Fibroblast of upper back skin (primary cell): ENCODE results near the gene CCDC88B.
A peak's percentile ranks its signal among the peaks of the same experiment; 100 is the strongest.

Experiments
- DNase-seq: peaks from one replicate; pipeline ENCODE4 v3.0.0-alpha.2; 2013

The CCDC88B gene

GRCh38 chr11:64361659-64362058, 21.7 kb downstream of the CCDC88B start:
- no peak for DNase-seq

DNA sequence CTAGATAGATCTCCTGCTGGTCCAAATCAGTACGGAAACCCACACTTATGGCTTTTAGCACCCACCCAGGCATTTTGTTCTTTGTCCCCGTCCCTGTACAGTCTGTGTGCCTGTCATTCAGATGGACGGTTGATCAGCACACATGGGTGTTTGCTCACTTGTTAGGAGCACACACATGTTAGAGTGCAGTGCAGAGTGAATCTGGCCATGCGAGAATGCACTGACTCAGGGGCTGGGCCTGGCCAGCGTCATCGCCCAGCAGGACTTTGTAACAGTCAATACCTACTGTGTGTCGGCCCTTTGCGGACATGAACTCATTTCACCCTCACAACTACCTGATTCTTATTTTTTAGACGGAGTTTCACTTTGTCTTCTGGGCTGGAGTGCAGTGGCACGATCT, 22.3 kb downstream of the CCDC88B start:
- no peak for DNase-seq

DNA sequence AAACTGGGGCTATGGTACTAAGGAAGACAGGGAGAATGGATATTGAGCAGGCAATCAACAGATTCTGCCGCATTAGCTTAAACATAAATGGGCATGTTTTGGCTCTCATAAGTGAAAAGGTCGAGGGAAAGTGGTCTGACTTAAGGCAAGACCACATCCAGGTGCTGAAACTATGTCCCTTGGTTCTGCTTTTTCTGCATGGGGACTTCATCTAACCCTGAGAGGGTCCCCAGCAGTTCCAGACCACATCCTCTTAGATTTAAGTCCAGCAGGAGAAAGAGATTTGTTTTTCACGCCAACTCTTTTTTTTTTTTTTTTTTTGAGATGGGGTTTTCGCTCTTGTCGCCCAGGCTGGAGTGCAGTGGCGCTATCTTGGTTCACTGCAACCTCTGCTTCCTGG, 24.4 kb downstream of the CCDC88B start:
- no peak for DNase-seq

DNA sequence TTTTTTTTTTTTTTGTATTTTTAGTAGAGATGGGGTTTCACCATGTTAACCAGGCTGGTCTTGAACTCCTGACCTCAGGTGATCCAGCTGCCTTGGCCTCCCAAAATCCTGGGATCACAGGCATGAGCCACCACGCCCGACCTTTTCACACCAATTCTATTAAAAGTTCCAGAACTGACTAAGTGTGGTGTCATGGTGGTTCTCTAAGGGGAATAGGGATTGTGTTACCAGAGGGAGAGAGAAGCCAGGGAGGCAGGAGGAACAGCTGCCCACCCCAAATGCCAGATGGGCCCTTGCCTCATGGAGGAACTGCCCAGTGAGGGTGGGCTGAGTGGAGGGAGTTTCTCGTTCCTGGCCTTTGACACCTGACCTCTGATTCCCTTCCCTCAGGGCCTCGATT, 24.9 kb downstream of the CCDC88B start:
- no peak for DNase-seq

GRCh38 chr11:64366751-64367150, 26.7 kb downstream of the CCDC88B start:
- DNase-seq, result peak; percentile 26

DNA sequence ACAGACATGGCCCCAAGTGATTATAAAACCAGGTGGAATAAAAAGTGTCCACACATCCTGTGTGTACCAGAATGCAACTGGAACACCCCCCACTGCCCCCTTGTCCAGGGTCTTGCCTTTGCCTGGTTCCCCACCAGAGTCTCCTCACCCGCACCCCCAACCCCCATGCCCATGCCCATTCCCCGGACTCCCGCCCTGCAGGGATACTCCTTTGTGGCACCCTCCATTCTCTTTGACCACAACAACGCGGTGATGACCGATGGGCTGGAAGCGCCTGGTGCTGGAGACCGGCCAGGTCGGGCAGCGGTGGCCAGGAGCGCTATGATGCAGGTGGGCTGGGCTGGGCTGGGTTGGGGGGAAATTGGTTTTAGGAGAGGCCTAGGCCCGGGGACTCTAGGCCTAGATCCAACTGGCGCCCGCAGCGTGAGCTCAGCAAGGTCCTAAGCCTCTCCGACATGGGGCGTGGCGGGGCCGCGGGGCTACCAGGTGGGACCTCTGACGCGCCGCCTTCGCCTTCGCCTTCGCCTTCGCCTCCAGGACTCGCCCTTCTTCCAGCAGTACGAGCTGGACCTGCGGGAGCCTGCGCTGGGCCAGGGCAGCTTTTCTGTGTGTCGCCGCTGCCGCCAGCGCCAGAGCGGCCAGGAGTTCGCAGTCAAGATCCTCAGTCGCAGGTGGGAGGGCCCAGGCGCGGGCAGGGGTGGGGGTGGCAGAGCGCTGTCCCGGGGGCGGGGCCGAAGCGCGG, 28.1 kb downstream of the CCDC88B start:
- no peak for DNase-seq

DNA sequence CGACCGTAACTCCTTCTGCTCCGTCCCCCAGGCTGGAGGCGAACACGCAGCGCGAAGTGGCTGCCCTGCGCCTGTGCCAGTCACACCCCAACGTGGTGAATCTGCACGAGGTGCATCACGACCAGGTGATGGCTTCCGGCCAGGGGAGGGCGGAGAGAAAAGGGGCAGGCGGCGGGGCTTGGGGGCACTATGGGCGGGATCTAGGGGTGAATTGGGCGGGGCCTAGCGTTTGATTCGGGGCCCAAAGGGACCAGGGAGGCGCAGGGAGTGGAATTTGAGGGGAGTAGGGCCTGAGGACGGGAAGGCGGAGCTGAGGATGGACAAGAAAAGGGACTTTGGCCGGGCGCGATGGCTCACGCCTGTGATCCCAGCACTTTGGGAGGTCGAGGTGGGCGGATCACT, 28.7 kb downstream of the CCDC88B start:
- DNase-seq, result no peak

- DNase-seq, result no peak
Measured at GRCh38 chr11:64369440-64370421, 29.7 kb downstream of the CCDC88B start.

DNA sequence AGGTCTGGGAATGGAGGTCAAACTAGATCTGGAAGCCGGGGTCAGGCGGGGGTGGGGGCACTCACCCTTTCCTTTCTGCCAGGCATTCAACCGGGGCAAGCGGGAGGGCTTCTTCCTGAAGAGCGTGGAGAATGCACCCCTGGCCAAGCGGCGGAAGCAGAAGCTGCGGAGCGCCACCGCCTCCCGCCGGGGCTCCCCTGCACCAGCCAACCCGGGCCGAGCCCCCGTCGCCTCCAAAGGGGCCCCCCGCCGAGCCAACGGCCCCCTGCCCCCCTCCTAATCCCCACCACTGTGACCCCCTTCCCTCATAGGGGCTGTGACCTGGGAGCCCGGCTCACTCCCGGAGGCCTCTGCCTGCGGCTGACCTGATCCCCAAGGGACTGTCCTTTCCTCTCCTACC, 31.2 kb downstream of the CCDC88B start:
- DNase-seq, result no peak

DNA sequence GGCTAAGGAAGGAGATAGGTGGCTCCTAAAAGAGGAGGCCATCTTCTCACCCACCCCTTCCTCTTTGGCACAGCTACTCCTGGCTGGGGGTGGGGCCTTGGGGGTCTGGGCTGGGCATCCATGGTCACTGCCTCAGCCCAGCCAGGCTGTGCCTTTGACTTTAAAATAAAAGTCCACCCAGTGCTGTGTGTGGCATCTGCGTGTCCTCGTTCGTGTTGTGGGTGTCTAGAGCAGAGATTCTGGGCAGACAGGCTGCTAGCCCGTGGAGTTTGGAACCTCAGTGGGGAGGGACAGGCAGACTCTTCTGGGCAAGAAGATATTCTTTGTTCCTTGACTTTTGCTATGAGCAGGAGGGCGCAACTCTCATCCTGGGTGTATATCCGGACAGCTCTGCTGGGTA, 32.0 kb downstream of the CCDC88B start:
- no peak for DNase-seq

- peak; percentile 14 for DNase-seq
Measured at GRCh38 chr11:64372802-64373597, 33.0 kb downstream of the CCDC88B start.

- no peak for DNase-seq
Measured at GRCh38 chr11:64373598-64373974, 33.6 kb downstream of the CCDC88B start.

GRCh38 chr11:64376071-64376470, 36.1 kb downstream of the CCDC88B start:
- DNase-seq, result no peak

DNA sequence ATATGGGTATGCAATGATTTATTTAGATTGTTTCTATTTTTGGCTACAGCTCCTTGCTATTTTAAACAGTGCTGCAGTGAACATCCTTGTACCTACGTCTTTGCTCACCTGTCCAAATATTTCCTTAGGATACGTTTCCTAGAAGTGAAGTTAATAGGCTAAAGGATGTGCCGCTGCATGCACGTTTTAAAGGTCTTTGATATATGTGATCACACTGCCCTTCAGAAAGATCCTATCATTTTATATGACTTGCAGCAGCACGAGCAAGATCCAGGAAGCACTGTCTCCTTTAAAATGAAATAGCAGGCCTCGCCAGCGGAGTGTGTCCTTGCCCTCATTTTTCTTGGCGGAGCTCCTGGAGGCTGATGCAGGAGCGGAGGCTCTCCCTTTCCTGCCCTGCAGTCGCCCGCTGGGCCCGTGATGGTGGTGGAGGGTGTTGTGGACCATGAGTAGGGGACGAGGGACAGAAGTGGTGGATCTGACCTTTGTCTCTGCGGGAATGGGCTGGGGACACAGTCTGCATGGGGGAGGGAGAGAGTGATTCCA, 38.4 kb downstream of the CCDC88B start:
- DNase-seq, result no peak

GRCh38 chr11:64379160-64379559, 39.2 kb downstream of the CCDC88B start:
- no peak for DNase-seq

GRCh38 chr11:64379817-64380709, 40.1 kb downstream of the CCDC88B start:
- no peak for DNase-seq

GRCh38 chr11:64381350-64381749, 41.3 kb downstream of the CCDC88B start:
- DNase-seq, result no peak

DNA sequence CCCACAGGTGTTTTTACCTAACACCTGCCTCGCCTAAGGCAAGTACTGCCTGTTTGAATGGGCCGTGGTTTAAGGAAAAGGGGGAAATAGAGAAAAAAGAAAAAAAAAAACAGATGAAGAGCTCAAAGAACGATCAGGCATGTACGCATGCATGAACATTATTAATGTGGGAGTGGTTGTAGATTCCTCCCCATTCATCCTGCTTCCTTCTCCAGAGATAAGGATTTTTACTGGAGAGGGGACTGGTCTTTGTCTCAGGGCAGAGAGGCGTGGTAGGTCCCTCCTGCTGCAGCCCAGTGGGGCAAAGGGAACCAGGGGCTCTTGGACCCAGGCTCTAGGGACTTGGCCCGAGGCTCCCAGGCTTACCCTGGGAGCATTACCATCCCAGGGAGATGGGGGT, 42.0 kb downstream of the CCDC88B start:
- DNase-seq, result no peak

DNA sequence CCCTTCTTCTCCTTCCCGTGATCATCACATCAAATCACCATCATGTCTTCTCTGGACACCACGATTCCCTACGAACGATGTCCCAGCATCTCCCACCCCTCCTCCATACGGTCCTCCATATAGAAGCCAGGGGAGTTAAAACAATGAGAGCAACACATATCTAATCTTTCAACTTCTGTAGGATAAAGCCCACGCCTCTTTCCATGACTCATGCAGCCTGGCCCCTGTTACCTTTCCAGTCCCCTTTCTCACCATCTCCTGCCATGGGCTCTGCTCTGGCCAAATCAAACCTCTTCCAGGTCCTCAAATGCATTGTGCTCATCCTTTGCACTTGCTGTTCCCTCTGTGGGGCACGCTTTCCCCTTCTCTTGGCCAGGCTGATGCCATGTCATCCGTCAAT, 42.6 kb downstream of the CCDC88B start:
- DNase-seq, result no peak

DNA sequence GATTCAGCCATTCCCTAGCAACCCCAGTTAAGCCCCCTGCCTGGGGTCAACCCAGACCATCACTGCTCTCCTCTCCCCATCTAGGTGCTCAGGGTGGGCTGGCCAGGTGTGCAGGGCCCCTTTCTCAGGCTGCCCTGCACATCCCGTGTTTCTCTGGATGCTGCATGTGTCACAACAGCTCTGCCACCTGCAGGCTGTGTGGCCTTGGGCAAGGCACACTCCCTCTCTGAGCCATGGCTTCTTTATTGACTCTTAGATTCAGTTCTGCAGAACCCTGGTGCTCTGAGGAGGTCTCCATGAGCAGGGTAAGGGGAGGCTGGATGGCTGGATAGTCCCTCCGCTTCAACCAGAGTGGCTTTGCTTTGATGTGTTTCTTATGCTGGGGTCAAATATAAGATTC, 43.6 kb downstream of the CCDC88B start:
- DNase-seq, result no peak

- no peak for DNase-seq
Measured at GRCh38 chr11:64384028-64384737, 44.2 kb downstream of the CCDC88B start.
